Panc1 (cell line): Measurements from ENCODE around the gene TRMT44. TPM values are rescaled to one million over a fixed set of nuclear protein-coding genes. Genes with fewer than 3 reads are reported as not detected.

Source experiments
- ATAC-seq: fragments of 200-7000 bp; cut with Tn5 transposase; 2 replicates; pipeline ENCODE4 v1.9.1; 2020; ENCODE audit warnings: mild to moderate bottlenecking, moderate library complexity
- BruUV-seq: library from RNA; stranded (reverse); fragments of 400-500 nt; replicated peaks from 2 replicates; lab custom pipeline; 2021; lab: Mats Ljungman, UMichigan
- CTCF ChIA-PET: fragments of 300-600 bp; sonication (Branson Sonifier 250); formaldehyde crosslinking; loops from one replicate; lab custom pipeline; 2022; ENCODE audit warnings: antibody characterized with exemption; lab: Charles Lee
- POLR2A ChIA-PET: fragments of 300-600 bp; sonication (Branson Sonifier 250); formaldehyde crosslinking; loops from one replicate; lab custom pipeline; 2022; ENCODE audit warnings: antibody characterized with exemption; lab: Charles Lee
- DNase-seq: peaks from one replicate; pipeline ENCODE4 v3.0.0-alpha.2; 2010; ENCODE audit warnings: low read depth, low spot score
- H3K27ac ChIP-seq: 2 replicates; pipeline ENCODE4 v1.5.1; 2011; ENCODE audit warnings: mild to moderate bottlenecking, low read length, inconsistent platforms
- H3K27me3 ChIP-seq: fragments of 200-500 bp; sonication (Bioruptor generic); 2 replicates; pipeline ENCODE4 v1.6.0; 2014; ENCODE audit warnings: low read length, inconsistent platforms; ENCODE audit not compliant: control insufficient read depth, insufficient read depth
- H3K36me3 ChIP-seq: fragments of 200-500 bp; sonication (Bioruptor generic); 2 replicates; pipeline ENCODE4 v1.5.1; 2014; ENCODE audit warnings: inconsistent platforms, mild to moderate bottlenecking, low read length, moderate library complexity; ENCODE audit not compliant: control insufficient read depth, insufficient read depth
- H3K4me1 ChIP-seq: 2 replicates; pipeline ENCODE4 v1.5.1; 2011; ENCODE audit warnings: inconsistent platforms, mild to moderate bottlenecking, low read length, moderate library complexity; ENCODE audit not compliant: control insufficient read depth, insufficient read depth
- H3K4me3 ChIP-seq, 2 experiments: 2 replicates each; pipeline ENCODE4 v1.5.1; 2011 to 2012; ENCODE audit warnings: low read depth in 2 of 2, low read length in 2 of 2, mild to moderate bottlenecking in 2 of 2, inconsistent platforms in 1 of 2, moderate library complexity in 1 of 2
- H3K9me3 ChIP-seq: fragments of 200-500 bp; sonication (Bioruptor generic); 2 replicates; pipeline ENCODE4 v1.5.1; 2014; ENCODE audit warnings: low read depth, mild to moderate bottlenecking, inconsistent platforms, low read length, moderate library complexity; ENCODE audit not compliant: control insufficient read depth, insufficient read depth
- CTCF ChIP-seq: fragments of 450-650 bp; IDR thresholded peaks from 2 replicates; pipeline ENCODE4 v1.5.1; 2017; ENCODE audit warnings: mild to moderate bottlenecking
- POLR2AphosphoS5 ChIP-seq: IDR thresholded peaks from 2 replicates; pipeline ENCODE4 v1.6.1; 2012; ENCODE audit warnings: mild to moderate bottlenecking, low read depth, low read length, moderate library complexity
- REST ChIP-seq, 2 experiments: IDR thresholded peaks; 2 replicates each; pipeline ENCODE4 v1.6.1; 2011 to 2012; ENCODE audit warnings: low read depth in 2 of 2, control low read depth in 1 of 2, low read length in 1 of 2, mild to moderate bottlenecking in 1 of 2, moderate library complexity in 1 of 2; ENCODE audit not compliant: insufficient read depth in 1 of 2
- SIN3A ChIP-seq: IDR thresholded peaks from 2 replicates; pipeline ENCODE4 v1.6.1; 2012; ENCODE audit warnings: low read depth, mild to moderate bottlenecking, low read length, moderate library complexity, borderline replicate concordance; ENCODE audit not compliant: insufficient read depth
- TCF7L2 ChIP-seq: IDR thresholded peaks from 2 replicates; pipeline ENCODE4 v1.6.1; 2011; ENCODE audit warnings: mild to moderate bottlenecking, low read depth, low read length, inconsistent platforms
- in situ Hi-C: cut with HindIII; loops from 2 replicates; pipeline ENCODE4 v1.10.0; 2016; ENCODE audit warnings: low sequenced_read_pairs, low pct_unique_long_range_greater_than_20kb
- intact Hi-C: fragments of 100-400 bp; cut with micrococcal nuclease; formaldehyde crosslinking; loops from one replicate; pipeline ENCODE4 v1.10.0; 2022; ENCODE audit not compliant: unreplicated experiment
- total RNA-seq: library from RNA; stranded (reverse); gene quantifications from one replicate; pipeline ENCODE4 v1.2.1, GENCODE V29; 2021; ENCODE audit not compliant: unreplicated experiment

TRMT44 gene
- total RNA-seq, 1 experiment from 2014 or later, result 10.8 TPM

- ChIA-PET POLR2A (no interaction called here), CTCF (no interaction called here)
- Histone ChIP-seq H3K27ac (no peak overlapping the region), H3K9me3 (no peaks in the 10 kb centered on the region), H3K4me3 (no peak overlapping the region), H3K36me3 (no peaks in the 10 kb centered on the region), H3K4me1 (no peaks in the 10 kb centered on the region), H3K27me3 (no peaks in the 10 kb centered on the region)
- DNase-seq (no peak), ATAC-seq (no peak)
- BruUV-seq, result no TSS peak
- in situ Hi-C loops (no loop called here), intact Hi-C loops (no loop called here)
- TF ChIP-seq TCF7L2, result no peak
Observed at GRCh38 chr4:8514391-8514790, 73.8 kb downstream of the TRMT44 start.

- ATAC-seq, result peak; percentile 66
- DNase-seq, result no peak
- no peak for TF ChIP-seq CTCF
- TF ChIP-seq POLR2AphosphoS5, result no peak
- TF ChIP-seq TCF7L2, result no peak
- no peak for TF ChIP-seq SIN3A
- TF ChIP-seq REST (IDR thresholded peaks at IDR 0.05; ENCODE audit: insufficient read depth in 1 of 2, low read depth in 2 of 2, low read length in 1 of 2), result no peak
- Histone ChIP-seq H3K9me3 (no peaks in the 10 kb centered on the region), H3K4me1 (no peaks in the 10 kb centered on the region), H3K27me3 (no peaks in the 10 kb centered on the region), H3K27ac (no peak overlapping the region), H3K36me3 (no peaks in the 10 kb centered on the region), H3K4me3 (no peak overlapping the region)
- POLR2A ChIA-PET, result no interaction called here
- in situ Hi-C loops (no loop called here), intact Hi-C loops (no loop called here)
- CTCF ChIA-PET, result no interaction called here
- BruUV-seq, result no TSS peak
Observed at GRCh38 chr4:8515316-8516060, 74.9 kb downstream of the TRMT44 start.

- ATAC-seq (no peak), DNase-seq (no peak)
- no TSS peak for BruUV-seq
- Histone ChIP-seq H3K4me1 (no peaks in the 10 kb centered on the region), H3K4me3 (no peak overlapping the region), H3K36me3 (no peaks in the 10 kb centered on the region), H3K27me3 (no peaks in the 10 kb centered on the region), H3K27ac (no peak overlapping the region), H3K9me3 (no peaks in the 10 kb centered on the region)
- ChIA-PET POLR2A (no interaction called here), CTCF (no interaction called here)
- in situ Hi-C loops (no loop called here), intact Hi-C loops (no loop called here)
- no peak for TF ChIP-seq SIN3A
- TF ChIP-seq CTCF, result no peak
- no peak for TF ChIP-seq POLR2AphosphoS5
- no peak for TF ChIP-seq TCF7L2
- TF ChIP-seq REST (IDR thresholded peaks at IDR 0.05; ENCODE audit: insufficient read depth in 1 of 2, low read depth in 2 of 2, low read length in 1 of 2), result no peak
Observed at GRCh38 chr4:8516061-8516573, 75.5 kb downstream of the TRMT44 start.
